HEK293T (cell line): Measurements from ENCODE around the gene CCRL2.

Experiments
- BHLHE40 ChIP-seq: fragments of 450-650 bp; IDR thresholded peaks from 2 replicates; pipeline ENCODE4 v1.6.1; 2016; ENCODE audit warnings: mild to moderate bottlenecking, moderate library complexity, borderline replicate concordance
- FOXM1 ChIP-seq: fragments of 450-650 bp; IDR thresholded peaks from 2 replicates; pipeline ENCODE4 v1.6.1; 2017; ENCODE audit warnings: mild to moderate bottlenecking, borderline replicate concordance
- L3MBTL2 ChIP-seq: fragments of 450-650 bp; conservative IDR thresholded peaks from 2 replicates; pipeline ENCODE4 v1.6.1; 2016; ENCODE audit warnings: mild to moderate bottlenecking
- SP1 ChIP-seq: fragments of 450-650 bp; IDR thresholded peaks from 2 replicates; pipeline ENCODE4 v1.6.1; 2017
- SUZ12 ChIP-seq: fragments of 450-650 bp; IDR thresholded peaks from 2 replicates; pipeline ENCODE4 v1.6.1; 2016; ENCODE audit warnings: mild to moderate bottlenecking

GRCh38 chr3:46375218-46375617 lies 31.8 kb upstream of the CCRL2 start:
- TF ChIP-seq FOXM1 (no peak), SUZ12 (no peak), BHLHE40 (no peak), L3MBTL2 (no peak), SP1 (no peak)
